Measurements from ENCODE around the gene DCLRE1A. TPM values are rescaled to one million over a fixed set of nuclear protein-coding genes. Genes with fewer than 3 reads are reported as not detected.
"Not testable (repeated sequence)": the region's sequence is repeated elsewhere in the genome, so short reads cannot be mapped to it uniquely, and the experiment has no call there.

DCLRE1A gene
- polyA plus RNA-seq, 10 donors = 4.8 to 6.5 (median 5.8) TPM

DNA sequence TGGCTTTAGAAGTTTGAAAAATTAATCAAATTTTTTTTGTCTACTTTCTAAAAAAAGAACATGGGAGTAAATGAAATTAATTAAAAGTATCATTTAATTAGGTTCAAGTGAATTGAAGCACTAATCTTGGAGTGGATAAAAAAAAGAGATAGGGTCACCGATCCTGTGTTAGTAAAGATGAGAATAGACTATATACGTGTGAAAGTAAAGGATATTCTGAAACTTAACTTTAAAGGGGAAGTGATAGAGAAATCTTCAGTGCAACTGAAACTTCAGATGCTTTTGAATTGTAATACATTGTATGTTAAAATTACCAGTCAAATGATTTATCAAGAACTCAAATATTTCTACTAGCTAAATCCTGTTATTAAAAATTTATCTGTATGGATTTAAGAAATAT is 5.4 kb upstream of the DCLRE1A start:
- no peak for DNase-seq

DNA sequence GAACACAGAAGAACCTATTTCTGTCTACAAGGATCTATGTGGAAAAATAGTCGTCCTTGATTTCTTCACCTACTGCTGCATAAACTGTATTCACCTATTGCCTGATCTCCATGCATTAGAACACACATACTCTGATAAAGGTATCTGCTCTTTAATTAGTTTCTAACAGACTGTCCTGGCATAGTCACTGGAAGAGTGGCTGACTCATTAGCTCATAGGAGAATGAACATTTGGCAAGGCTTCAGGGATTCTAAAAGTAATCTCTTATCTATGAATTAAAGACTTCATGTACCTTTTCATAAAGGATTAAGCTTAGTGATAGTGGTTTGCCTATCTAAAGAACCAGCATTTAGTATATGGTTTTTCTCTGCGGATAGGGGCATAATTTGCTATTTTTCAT is 4.7 kb upstream of the DCLRE1A start:
- no peak for DNase-seq

DNA sequence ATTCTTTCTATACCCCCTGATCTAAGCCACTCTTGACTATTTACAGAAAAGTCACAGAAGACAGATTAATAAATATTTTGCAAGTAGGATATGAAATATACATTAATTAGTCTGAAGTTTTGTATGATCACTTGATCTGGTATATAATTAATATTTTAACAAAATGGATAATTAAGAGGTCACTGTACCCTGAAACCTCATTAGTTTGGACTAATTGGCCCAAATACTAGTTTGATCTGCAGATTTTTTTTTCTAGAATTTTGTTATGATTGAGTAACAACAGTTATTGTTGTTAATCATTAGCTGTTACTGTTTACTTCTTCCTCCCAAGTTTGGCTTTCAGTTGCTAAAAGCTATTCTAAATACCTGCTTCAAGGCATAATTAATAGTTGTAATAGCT is 3.3 kb upstream of the DCLRE1A start:
- no peak for DNase-seq

DNA sequence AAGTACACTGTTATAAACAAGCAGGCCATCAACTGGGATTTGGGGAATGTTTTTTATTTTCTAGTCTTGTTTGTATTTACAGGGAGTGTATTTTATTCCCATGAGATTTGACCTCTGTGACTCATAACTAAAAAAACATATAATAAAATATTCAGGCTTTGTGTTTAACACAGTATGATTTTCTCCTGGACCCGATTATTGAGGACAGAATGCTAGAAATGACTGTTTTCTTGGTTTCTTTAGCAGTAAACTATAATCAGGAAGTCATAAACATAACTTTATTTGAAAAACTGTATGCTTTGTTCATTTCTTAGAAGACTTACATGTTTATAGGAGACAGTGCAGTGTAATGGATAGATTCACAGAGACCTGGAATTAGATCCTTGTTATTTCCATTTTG is 2.7 kb upstream of the DCLRE1A start:
- peak in 1 of 3 donors; percentile 13 for DNase-seq

DNA sequence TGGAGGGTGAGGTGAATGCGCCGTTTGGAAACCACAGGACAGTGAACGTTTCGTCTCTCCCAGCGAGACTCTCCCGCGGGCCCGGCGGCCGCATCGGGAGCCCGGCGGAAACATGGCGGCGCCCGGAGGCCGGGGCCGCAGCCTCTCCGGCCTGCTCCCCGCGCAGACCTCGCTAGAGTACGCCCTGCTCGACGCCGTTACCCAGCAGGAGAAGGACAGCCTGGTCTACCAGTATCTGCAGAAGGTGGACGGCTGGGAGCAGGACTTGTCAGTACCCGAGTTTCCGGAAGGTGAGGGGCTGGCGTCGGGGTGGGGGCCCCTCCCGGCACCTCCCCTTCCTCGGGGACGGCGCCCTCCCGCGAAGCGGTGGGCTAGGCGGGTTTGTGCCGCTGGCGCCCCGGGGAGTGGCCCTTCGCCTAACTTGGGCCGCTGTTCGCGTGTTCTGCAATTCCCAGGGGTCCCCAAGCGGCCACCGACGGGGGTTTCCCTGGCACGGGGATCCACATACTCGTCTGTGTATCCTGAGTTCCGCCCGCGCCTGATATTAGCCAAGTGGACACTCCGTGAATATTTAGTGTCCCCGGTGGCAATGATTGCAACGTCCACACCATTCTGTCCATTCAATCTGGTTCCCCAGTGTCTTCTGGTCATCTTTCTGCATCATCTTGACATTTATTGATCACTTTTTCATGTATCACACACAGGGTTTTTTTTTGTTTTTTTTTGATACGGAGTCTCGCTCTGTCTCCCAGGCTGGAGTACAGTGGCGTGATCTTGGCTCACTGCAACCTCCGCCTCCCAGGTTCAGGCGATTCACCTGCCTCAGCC is 1.1 kb upstream of the DCLRE1A start:
- peak in 2 of 3 donors; percentile 41 to 58 for DNase-seq

DNA sequence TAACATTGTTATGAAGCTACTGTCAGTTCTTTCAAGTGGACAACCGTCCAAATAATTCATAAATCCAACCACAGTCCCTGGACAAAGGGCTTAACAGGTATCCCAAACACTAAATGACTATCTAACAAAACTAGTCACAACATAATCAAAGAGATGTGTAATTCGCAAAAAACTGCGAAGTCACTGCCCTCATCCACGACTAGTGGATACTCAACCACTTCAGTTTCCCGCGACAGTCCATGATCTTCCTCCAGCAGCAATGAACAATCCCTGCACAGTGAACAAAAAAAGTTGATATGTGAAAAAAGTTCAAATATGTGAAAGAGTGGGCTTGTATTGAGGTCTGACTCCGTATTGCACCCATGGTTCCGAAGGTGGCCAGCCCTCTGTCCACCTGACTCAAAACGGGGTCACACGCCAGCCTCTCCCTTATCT is 287 bp downstream of the DCLRE1A start:
- no peak for DNase-seq

DNA sequence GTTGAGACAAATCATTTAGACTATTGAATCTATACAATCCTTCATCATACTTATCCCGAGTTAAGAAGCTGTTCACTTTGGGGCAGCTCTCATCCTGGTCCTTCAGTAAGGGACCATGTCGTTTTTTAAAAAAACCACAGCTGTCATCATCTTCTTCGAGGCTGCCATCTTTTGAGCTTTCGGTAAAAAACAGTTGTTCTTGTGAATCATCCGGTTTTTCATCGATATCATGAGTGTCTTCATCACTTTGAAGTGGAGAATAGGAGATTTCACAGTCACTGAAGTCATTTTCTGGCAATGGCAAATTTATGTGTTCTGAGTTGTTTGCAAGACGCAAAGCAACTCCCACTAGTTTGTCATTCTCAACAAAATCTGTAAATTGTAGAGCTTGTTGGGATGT is 3.9 kb downstream of the DCLRE1A start:
- DNase-seq = no peak

DNA sequence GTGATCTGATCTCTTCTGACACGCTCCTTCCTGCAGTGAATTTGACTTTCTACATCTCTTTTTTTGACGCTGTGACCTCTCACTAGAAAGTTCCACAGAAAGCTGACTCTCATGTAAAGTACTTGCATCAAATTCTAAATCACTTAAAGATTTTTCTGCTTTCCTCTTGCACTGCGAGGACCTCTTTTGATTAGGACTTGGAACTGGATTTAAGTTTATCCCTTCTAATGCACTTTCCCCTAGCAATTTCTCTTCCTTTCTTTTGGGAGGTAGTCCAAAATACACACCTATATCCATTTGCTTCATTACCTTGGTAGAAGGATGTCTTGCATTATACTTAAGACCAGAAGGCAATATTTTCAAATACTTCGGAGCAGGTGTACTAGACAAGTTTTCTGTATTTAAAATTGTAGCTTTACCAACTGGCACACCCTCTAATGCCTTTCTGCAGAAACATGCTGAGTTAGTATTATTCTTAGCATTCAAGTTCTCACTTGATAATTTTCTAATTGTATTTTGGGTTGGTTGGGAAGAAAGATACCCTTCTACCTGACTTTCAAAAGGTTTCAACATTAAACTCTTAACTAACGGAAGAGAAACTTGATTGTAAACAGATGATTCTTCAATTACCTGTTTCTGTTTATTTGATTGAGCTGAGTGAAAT is 4.6 kb downstream of the DCLRE1A start:
- no peak for DNase-seq

DNA sequence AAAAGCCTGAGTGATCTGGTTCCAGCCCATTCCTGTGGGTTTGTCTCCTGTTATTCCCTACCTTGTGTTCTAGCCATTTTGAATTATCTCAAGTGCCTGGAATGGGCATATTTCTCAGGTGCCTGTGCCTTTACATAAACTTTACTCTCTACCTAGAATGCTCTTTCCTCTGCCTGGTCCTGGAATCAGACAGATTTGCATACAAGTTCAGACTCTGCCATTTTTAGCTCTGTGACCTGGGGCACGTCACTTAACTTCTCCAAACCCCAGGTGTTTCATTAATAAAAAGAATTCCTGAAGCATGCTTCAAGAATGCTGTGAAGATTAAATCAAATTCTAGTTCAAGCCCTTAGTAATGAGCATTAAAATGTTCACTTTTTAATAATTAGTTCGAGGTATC is 7.8 kb downstream of the DCLRE1A start:
- DNase-seq = no peak

DNA sequence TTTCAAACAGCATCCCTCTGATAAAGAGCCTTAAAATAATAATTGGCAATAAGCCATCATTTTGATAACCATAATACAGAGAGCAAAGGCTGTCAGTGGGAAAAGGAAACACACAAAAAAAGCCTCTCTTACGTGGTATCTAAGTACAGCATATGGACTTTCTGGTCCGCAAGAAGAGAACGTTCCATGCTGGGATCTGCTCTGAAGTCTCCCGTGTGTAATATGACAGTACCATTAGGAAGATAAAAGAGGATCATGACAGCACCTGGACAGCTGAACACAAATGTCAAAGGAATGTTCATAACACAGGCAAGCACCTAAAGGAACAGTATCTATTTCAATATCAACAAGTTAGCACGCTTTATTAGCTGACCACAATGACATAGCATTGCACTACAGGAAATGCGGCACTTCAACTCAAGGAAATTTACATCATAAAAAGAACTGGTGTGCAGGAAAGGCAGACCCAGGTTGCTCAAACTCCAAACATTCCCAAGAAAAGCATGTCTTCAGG is 9.9 kb downstream of the DCLRE1A start:
- DNase-seq = no peak

DNA sequence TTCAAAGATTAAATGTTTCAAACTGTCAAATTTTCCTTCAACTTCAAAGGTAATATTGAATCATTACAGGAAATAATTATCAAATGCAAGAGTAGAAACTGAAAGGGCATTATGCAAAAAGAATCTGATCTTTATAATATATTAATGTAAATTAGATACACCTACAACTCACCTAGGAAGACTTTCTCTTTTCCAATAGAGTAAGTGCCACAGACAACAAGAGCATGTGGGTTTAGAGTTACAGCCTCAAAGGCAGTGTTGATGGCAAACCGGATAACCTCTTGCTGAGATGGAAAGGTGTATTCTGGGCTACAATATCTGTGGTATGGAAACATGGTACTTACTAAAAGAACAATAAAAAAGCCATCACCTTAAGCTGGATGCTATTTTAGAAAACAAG is 11.7 kb downstream of the DCLRE1A start:
- DNase-seq = no peak

DNA sequence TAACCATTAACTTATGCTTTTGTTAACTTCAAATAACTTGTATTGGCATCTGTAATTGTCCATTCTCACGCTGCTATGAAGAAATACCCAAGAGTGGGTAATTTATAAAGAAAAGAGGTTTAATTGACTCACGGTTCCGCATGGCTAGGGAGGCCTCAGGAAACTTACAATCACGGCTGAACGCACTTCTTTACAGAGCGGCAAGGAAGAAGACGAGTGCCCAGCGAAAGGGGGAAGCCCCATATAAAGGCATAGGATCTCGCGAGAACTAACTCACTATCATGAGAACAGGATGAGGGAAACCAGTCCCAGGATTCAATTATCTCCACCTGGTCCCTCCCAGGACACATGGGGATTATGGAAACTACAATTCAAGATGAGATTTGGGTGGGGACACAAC is 25.3 kb downstream of the DCLRE1A start:
- DNase-seq = not testable (repeated sequence)

DNA sequence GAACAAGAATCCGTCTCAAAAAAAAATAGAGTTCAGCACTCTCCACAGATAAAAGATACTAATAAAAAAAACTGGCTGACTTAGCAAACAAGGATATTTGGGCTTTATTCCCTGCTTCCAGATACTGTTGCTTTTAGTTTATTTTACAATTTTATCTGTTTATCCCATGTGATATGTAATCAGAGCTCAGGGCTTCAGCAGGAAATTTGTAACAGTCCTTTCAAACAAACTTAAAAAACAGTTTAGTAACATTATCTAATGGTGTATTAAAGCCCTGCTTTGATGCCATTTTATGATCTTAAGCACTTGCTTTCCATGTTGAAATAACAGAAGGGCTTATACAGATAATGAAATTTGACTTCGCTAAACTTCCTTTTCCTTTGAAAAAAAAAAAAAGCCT is 28.1 kb downstream of the DCLRE1A start:
- DNase-seq = no peak

DNA sequence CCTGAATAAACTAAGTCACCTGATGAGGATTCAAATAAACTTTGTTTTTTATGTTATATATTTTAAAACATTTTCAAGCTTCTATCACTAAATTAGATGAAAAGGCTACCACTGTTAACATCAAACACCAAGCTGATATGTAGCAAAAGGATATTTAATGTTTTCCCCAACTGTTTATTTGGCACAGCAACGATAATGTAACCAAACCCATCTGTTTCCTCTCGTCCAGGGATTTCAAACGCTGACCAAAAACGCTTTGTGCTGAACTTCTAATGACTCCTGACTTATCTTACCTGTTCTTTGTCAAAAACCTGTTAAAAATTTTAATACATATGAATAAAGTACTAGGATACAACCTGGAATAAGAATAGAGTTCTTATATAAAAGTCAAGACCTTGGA is 30.5 kb downstream of the DCLRE1A start:
- no peak for DNase-seq

DNA sequence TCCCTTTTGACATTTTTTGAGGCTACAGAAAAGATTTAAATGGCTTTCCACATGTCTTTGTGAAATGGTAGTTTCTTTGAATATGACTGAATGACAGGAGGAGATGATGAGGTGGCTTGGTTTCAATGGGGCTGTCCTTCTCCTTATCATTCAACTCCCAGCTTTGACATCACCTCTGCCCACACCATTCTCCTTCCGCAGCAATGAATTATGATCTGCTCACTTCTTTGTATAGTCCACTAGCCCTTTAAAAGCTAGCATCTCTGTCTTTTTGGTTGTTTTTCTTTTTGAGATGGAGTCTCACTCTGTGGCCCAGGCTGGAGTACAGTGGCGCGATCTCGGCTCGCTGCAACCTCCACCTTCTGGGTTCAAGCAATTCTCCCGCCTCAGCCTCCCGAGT is 31.7 kb downstream of the DCLRE1A start:
- DNase-seq = no peak

DNA sequence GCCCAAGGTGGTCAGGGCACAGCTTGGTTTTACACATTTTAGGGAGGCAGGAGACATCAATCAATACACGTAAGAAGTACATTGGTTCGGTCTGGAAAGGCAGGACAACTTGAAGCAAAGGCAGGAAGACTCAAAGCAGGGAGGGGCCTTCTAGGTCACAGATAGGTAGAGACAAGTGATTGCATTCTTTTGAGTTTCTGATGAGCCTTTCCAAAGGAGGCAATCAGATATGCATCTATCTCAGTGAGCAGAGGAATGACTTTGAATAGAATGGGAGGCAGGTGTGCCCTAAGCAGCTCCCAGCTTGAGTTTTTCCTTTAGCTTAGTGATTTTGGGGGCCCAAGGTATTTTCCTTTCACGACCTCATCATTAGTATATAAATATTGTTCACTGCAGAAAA is 32.6 kb downstream of the DCLRE1A start:
- DNase-seq = not testable (repeated sequence)

DNA sequence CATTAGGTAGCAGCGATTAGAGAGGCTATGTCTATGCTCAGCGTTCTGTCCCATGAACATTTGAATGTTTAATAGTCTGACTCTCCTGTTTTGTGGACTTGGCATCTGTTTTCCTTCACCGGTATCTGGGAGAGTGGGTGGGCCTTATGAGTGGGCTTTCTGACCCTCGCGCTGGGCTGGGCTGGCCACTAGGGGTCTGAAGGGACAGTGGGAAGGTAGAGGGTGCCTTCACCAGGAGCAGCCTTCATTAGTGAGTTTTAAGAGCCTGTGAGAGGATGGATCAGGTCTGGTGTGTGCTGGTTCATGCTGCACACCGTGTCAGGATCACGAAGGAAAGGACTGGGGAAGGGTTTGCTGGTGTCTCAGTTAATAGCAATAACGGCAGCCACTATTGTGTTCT is 33.4 kb downstream of the DCLRE1A start:
- DNase-seq = no peak

DNA sequence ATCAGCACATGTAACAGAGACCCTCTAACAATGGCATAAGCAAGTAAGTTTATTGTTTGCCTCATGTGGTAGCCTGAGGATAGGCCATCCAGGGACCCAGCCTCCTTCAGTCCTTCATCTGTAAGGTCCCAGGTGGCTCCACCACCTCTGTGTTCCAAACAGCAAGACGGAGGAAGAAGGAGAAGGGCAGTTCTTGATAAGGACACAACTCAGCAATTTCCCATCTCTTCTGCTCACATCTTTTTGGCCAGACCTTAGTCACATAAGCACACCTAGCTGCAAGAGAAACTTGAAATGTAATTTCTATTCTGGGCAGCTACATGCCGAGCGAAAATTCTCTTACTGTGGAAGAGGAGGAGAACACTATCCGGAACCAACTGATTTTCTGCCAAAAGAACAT is 33.9 kb downstream of the DCLRE1A start:
- no peak for DNase-seq

DNA sequence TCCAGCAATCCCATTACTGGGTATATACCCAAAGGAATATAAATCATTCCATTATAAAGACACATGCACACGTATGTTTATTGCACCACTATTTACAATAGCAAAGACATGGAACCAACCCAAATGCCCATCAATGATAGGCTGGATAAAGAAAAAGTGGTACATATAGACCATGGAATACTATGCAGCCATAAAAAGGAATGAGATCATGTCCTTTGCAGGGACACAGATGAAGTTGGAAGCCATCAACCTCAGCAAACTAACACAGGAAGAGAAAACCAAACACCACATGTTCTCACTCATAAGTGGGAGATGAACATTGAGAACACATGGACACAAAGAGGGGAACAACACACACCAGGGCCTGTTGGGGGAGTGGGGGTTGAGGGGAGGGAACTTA is 39.2 kb downstream of the DCLRE1A start:
- DNase-seq = not testable (repeated sequence)

DNA sequence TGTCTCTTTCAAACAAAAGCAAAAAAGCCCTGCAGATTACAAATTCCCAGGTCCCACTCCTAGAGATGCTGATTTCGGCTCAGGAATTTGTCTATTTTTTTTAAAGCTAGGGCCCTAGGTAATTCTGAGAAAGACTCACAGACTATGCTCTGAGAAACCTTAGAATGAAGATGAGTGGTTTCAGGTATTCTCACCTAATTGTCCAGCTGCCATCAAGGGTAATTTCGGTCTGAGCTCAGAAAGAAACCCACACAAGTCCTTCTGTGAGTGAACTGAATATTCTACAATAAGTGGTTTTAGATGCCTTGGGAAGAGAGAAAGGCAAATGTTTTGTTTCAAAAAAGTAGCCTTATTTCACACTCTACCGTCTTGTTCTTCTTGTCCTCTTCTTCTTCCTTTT is 45.7 kb downstream of the DCLRE1A start:
- DNase-seq = no peak

DNA sequence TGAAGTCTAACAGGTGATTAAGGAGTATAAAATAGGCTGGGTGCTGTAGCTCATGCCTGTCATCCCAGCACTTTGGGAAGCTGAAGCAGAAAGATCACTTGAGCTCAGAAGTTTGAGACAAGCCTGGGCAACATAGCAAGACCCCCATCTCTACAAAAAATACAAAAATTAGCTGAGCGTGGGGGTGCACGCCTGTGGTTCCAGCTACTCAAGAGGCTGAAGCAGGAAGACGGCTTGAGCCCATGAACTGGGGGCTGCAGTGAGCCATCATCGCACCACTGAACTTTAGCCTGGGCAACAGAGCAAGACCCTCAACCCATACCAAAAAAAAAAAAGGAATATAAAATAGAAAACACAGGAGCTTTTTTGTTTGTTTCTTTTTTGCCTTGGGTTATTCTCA is 47.4 kb downstream of the DCLRE1A start:
- no peak for DNase-seq

DNA sequence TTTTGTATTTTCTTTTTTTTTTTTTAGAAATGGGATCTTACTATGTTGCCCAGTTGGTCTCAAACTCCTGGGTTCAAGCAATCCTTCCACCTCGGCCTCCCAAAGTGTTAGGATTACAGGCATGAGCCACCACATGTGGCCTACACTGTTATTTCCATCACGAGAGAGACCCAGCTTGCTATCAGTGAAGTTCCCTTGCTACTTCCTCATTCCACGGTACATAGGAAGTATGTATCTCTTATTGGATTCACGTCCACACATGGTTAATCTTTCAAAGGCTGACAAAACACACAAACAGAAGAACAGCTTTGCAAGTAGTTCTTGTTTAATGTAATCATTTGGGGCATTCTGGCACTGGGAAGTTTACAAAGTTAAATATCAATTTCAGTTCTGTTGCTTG is 50.9 kb downstream of the DCLRE1A start:
- no peak for DNase-seq

DNA sequence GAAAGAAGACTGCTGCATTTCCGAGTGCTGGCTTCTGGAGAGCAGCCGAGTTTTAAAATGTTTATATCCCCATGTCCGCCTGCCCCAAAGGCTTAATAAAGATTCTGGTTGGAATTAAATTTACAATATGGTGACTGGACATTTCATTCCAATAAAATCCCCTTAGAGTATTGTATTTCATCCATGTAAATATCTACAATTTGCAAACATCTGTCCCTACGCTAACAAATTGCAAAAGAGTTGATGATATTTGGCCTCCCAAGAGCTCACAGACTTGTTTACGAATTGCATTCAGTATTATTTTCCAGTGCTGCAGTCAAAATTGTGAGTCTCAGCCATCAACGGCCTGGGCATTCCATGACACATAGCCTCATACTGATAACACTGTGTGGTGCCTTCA is 52.3 kb downstream of the DCLRE1A start:
- DNase-seq = peak; percentile 31 to 85 (median 51)
